ENCODE data around the gene PSTK. TPM values are rescaled to one million over a fixed set of nuclear protein-coding genes. Genes with fewer than 3 reads are reported as not detected.

The PSTK gene
- total and polyA plus RNA-seq, 2 of the 13 experiments (the other 11 are each of a cell fraction or from before 2014, with no cell fraction given), result 8.2 to 9.3 TPM

GRCh38 chr10:123027861-123028260 is 47.7 kb downstream of the PSTK start:
- POLR2A ChIA-PET, result no interaction called here
- CTCF ChIA-PET (ENCODE audit: low intra/inter-chr PET ratio, low total read pairs), result no interaction called here
- peaks cover 47% of the 10 kb centered on the region for H3K4me1 ChIP-seq (ENCODE audit: insufficient read depth, low read length)
- intact Hi-C loops (cut with micrococcal nuclease; ENCODE audit: unreplicated experiment) (no loop called here), in situ Hi-C loops (cut with HindIII; ENCODE audit: extremely low pct_ligation_motif_present, low pct_unique_long_range_greater_than_20kb) (no loop called here)
- TF ChIP-seq SRF (IDR thresholded peaks at IDR 0.05; ENCODE audit: low read depth, low read length) (no peak), FUBP1 (CRISPR knock-in tag; IDR thresholded peaks at IDR 0.05; ENCODE audit: borderline replicate concordance) (no peak), ATF2 (CRISPR knock-in tag; IDR thresholded peaks at IDR 0.05) (no peak), ZNF737 (CRISPR knock-in tag; IDR thresholded peaks at IDR 0.05; ENCODE audit: borderline replicate concordance) (no peak), ARNT (IDR thresholded peaks at IDR 0.05) (no peak), TCF12 (IDR thresholded peaks at IDR 0.05) (no peak), TCF12 (CRISPR knock-in tag; IDR thresholded peaks at IDR 0.05) (no peak), SMYD3 (CRISPR knock-in tag; IDR thresholded peaks at IDR 0.05) (no peak), TBX3 (IDR thresholded peaks at IDR 0.05; ENCODE audit: borderline replicate concordance) (no peak), PHB2 (IDR thresholded peaks at IDR 0.05; ENCODE audit: partially characterized antibody) (no peak), GTF3A (CRISPR knock-in tag; conservative IDR thresholded peaks at IDR 0.05) (no peak), MYPOP (CRISPR knock-in tag; IDR thresholded peaks at IDR 0.05) (no peak), ZNF678 (CRISPR knock-in tag; IDR thresholded peaks at IDR 0.05) (no peak)
- H3K4me2 ChIP-seq (ENCODE audit: low read depth, low read length), result no peak overlapping the region
- no TSS peak for BruUV-seq (replicated peaks)
- H3K4me3 ChIP-seq (replicated peaks in 1 of 3; ENCODE audit: insufficient read depth in 1 of 3, low read depth in 2 of 3, low read length in 3 of 3), result no peak overlapping the region
- H3K36me3 ChIP-seq (replicated peaks in 1 of 2; ENCODE audit: control insufficient read depth in 1 of 2, insufficient read depth in 2 of 2, low read length in 2 of 2), result peaks cover 5% of the 10 kb centered on the region in 2 experiments; a peak in 3 of 5 replicates
- no peaks in the 10 kb centered on the region for H4K20me1 ChIP-seq (ENCODE audit: insufficient read depth, low read length)
- FAIRE-seq (no peak), ATAC-seq (no peak), DNase-seq (ENCODE audit: low spot score) (no peak)
- no peak overlapping the region for H2AFZ ChIP-seq (ENCODE audit: low read length)
- no peak overlapping the region for H3K27ac ChIP-seq (ENCODE audit: extremely low read length, insufficient read depth, low read length)
- H3K9ac ChIP-seq (ENCODE audit: insufficient read depth, low read depth, low read length), result no peak overlapping the region
- peaks cover 52% of the 10 kb centered on the region for H3K79me2 ChIP-seq (ENCODE audit: insufficient read depth, low read length)
- H3K9me3 ChIP-seq (ENCODE audit: low read length), result no peaks in the 10 kb centered on the region
- H3K27me3 ChIP-seq (ENCODE audit: control insufficient read depth in 1 of 2, insufficient read depth in 2 of 2, low read length in 2 of 2), result no peaks in the 10 kb centered on the region
